HG03280 (cell line): ENCODE measurements around the gene APOC1.
"Not testable (repeated sequence)": the region's sequence is repeated elsewhere in the genome, so short reads cannot be mapped to it uniquely, and the experiment has no call there.

Source experiments
- ATAC-seq: cut with Tn5 transposase; IDR thresholded peaks from one replicate; pipeline ENCODE4 v1.9.1; 2021; ENCODE audit warnings: mild to moderate bottlenecking, moderate library complexity; ENCODE audit not compliant: unreplicated experiment

Gene APOC1

GRCh38 chr19:44889830-44890365, 24.5 kb upstream of the APOC1 start:
- no peak for ATAC-seq

GRCh38 chr19:44890366-44891015, 23.9 kb upstream of the APOC1 start:
- peak; percentile 80 for ATAC-seq

- peak; percentile 64 for ATAC-seq
Observed at GRCh38 chr19:44891016-44891882, 23.2 kb upstream of the APOC1 start, which contains the start of gene TOMM40. TSS of gene TOMM40 (plus strand) at chr19:44891254. CDS start at chr19:44891416, 162 bp downstream.

- no peak for ATAC-seq
Observed at GRCh38 chr19:44892932-44893331, 21.5 kb upstream of the APOC1 start.

GRCh38 chr19:44893332-44894051, 20.9 kb upstream of the APOC1 start:
- ATAC-seq = no peak

GRCh38 chr19:44894052-44894400, 20.4 kb upstream of the APOC1 start:
- ATAC-seq = no peak

- ATAC-seq = no peak
Observed at GRCh38 chr19:44894946-44895345, 19.5 kb upstream of the APOC1 start.

- ATAC-seq = no peak
Observed at GRCh38 chr19:44897835-44898234, 16.6 kb upstream of the APOC1 start.

GRCh38 chr19:44900328-44901244, 13.8 kb upstream of the APOC1 start:
- ATAC-seq = no peak

GRCh38 chr19:44903216-44903601, 11.2 kb upstream of the APOC1 start:
- no peak for ATAC-seq

- no peak for ATAC-seq
Observed at GRCh38 chr19:44903602-44904425, 10.6 kb upstream of the APOC1 start.

- no peak for ATAC-seq
Observed at GRCh38 chr19:44904426-44904994, 9.9 kb upstream of the APOC1 start.

- ATAC-seq = no peak
Observed at GRCh38 chr19:44905437-44906160, 8.8 kb upstream of the APOC1 start, which contains the start of gene APOE. TSS of gene APOE (plus strand) at chr19:44905796. CDS start at chr19:44906625, 829 bp downstream.

- no peak for ATAC-seq
Observed at GRCh38 chr19:44907613-44908012, 6.8 kb upstream of the APOC1 start.

- no peak for ATAC-seq
Observed at GRCh38 chr19:44908074-44908835, 6.2 kb upstream of the APOC1 start.

GRCh38 chr19:44908836-44909261, 5.6 kb upstream of the APOC1 start:
- no peak for ATAC-seq

GRCh38 chr19:44909775-44910174, 4.6 kb upstream of the APOC1 start:
- ATAC-seq = no peak

GRCh38 chr19:44911896-44912295, 2.5 kb upstream of the APOC1 start:
- not testable (repeated sequence) for ATAC-seq
